ENCODE measurements around the gene ITPR1. TPM values are rescaled to one million over a fixed set of nuclear protein-coding genes. Genes with fewer than 3 reads are reported as not detected.

The ITPR1 gene
- total and polyA plus RNA-seq, 2 experiments from 2014 or later, result 1.4 to 2.5 TPM

DNA sequence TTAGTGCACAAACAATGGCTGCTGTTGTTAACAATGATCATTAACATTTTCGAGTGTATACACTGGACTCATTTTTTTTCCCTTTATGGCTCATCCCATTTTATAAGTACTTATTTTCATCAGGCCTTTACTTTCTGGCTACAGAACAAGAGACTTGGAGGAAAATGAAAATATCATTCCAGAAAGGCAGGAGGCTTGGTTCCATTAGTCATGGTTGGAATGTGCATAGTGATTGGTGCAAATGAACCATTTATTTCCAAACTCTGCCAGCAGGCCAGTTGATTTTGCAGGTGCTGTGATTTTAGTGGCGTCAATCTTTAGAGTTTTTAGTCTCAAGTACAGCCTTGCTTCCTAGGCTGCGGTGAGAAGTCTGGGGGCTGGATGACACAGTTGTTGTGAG is 151.8 kb downstream of the ITPR1 start:
- Histone ChIP-seq H3K9me3 (ENCODE audit: low read depth) (no peaks in the 10 kb centered on the region), H3K4me1 (ENCODE audit: insufficient read depth) (no peaks in the 10 kb centered on the region), H3K4me2 (ENCODE audit: unreplicated experiment) (no peak overlapping the region), H3K27ac (no peak overlapping the region), H3K4me3 (no peak overlapping the region), H3K9ac (no peak overlapping the region), H3K9me2 (ENCODE audit: insufficient read depth) (no peaks in the 10 kb centered on the region), H3K79me2 (ENCODE audit: insufficient read depth) (no peaks in the 10 kb centered on the region), H3K36me3 (ENCODE audit: low read depth) (no peaks in the 10 kb centered on the region), H3F3A (ENCODE audit: insufficient read depth) (no peaks in the 10 kb centered on the region), H2AFZ (no peak overlapping the region), H3K27me3 (replicated peaks; ENCODE audit: insufficient read depth) (no peaks in the 10 kb centered on the region), H4K20me1 (ENCODE audit: insufficient read depth) (no peaks in the 10 kb centered on the region)
- TF ChIP-seq EZH2 (IDR thresholded peaks at IDR 0.05; ENCODE audit: insufficient read depth, poor library complexity, severe bottlenecking), result no peak
- no peak for TF ChIP-seq EZH2phosphoT487 (IDR thresholded peaks at IDR 0.05; ENCODE audit: insufficient read depth, low read depth)
- peak; percentile 10 for DNase-seq
- in situ Hi-C loops (cut with MboI), result loop anchor here (5.0 kb wide), 1 partner anchor 293 kb away; no protein-coding TSS in a partner anchor
- WGBS, 2 experiments (ENCODE audit: low coverage in 1 of 2, low lambda C conversion rate in 2 of 2, missing lambda C conversion rate in 2 of 2), result 89 to 93% methylated on average over 3 of the region's 3 CpGs

- TF ChIP-seq EZH2phosphoT487 (IDR thresholded peaks at IDR 0.05; ENCODE audit: insufficient read depth, low read depth) (no peak), EZH2 (IDR thresholded peaks at IDR 0.05; ENCODE audit: insufficient read depth, poor library complexity, severe bottlenecking) (no peak)
- no peaks in the 10 kb centered on the region for H3K79me2 ChIP-seq (ENCODE audit: insufficient read depth)
- no peak overlapping the region for H3K27ac ChIP-seq
- no peaks in the 10 kb centered on the region for H3K27me3 ChIP-seq (replicated peaks; ENCODE audit: insufficient read depth)
- H4K20me1 ChIP-seq (ENCODE audit: insufficient read depth), result no peaks in the 10 kb centered on the region
- H3K4me1 ChIP-seq (ENCODE audit: insufficient read depth), result no peaks in the 10 kb centered on the region
- H3K9me2 ChIP-seq (ENCODE audit: insufficient read depth), result no peaks in the 10 kb centered on the region
- no peaks in the 10 kb centered on the region for H3K9me3 ChIP-seq (ENCODE audit: low read depth)
- no peak overlapping the region for H3K9ac ChIP-seq
- 85% methylated on average over 6 of the region's 6 CpGs for WGBS, 2 experiments (ENCODE audit: low coverage in 1 of 2, low lambda C conversion rate in 2 of 2, missing lambda C conversion rate in 2 of 2)
- no peak overlapping the region for H3K4me2 ChIP-seq (ENCODE audit: unreplicated experiment)
- H3K36me3 ChIP-seq (ENCODE audit: low read depth), result no peaks in the 10 kb centered on the region
- no peak overlapping the region for H3K4me3 ChIP-seq
- no peak overlapping the region for H2AFZ ChIP-seq
- in situ Hi-C loops (cut with MboI), result no loop called here
- no peak for DNase-seq
- no peaks in the 10 kb centered on the region for H3F3A ChIP-seq (ENCODE audit: insufficient read depth)
These were observed 152.3 kb downstream of the ITPR1 start for GRCh38 chr3:4645468-4645867.

DNA sequence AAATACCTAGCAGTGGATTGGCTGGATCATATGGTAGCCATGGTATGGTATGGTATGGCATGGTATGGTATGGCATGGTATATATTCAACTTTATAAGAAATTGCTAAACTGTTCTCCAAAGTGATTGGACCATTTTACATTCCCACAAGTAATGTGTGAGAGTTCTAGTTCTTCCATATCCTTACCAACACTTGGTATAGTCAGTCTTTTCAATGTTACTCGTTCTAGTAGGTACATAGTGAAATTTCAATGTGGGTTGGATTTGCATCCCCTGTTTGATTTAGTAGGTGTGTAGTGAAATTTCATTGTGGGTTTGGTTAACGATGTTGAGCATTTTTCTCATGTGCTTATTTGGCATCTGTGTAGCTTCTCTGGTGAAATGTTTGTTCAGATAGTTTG is 154.3 kb downstream of the ITPR1 start:
- Histone ChIP-seq H3F3A (ENCODE audit: insufficient read depth) (no peaks in the 10 kb centered on the region), H3K4me2 (ENCODE audit: unreplicated experiment) (no peak overlapping the region), H3K36me3 (ENCODE audit: low read depth) (no peaks in the 10 kb centered on the region), H4K20me1 (ENCODE audit: insufficient read depth) (no peaks in the 10 kb centered on the region), H3K79me2 (ENCODE audit: insufficient read depth) (no peaks in the 10 kb centered on the region), H2AFZ (no peak overlapping the region), H3K9me3 (ENCODE audit: low read depth) (no peaks in the 10 kb centered on the region), H3K9me2 (ENCODE audit: insufficient read depth) (no peaks in the 10 kb centered on the region), H3K4me3 (no peak overlapping the region), H3K9ac (no peak overlapping the region), H3K27ac (no peak overlapping the region), H3K27me3 (replicated peaks; ENCODE audit: insufficient read depth) (no peaks in the 10 kb centered on the region), H3K4me1 (ENCODE audit: insufficient read depth) (no peaks in the 10 kb centered on the region)
- TF ChIP-seq EZH2phosphoT487 (IDR thresholded peaks at IDR 0.05; ENCODE audit: insufficient read depth, low read depth) (no peak), EZH2 (IDR thresholded peaks at IDR 0.05; ENCODE audit: insufficient read depth, poor library complexity, severe bottlenecking) (no peak)
- DNase-seq, result no peak
- 73 to 79% methylated on average over 2 of the region's 2 CpGs for WGBS, 2 experiments (ENCODE audit: low coverage in 1 of 2, low lambda C conversion rate in 2 of 2, missing lambda C conversion rate in 2 of 2)
- in situ Hi-C loops (cut with MboI), result no loop called here

DNA sequence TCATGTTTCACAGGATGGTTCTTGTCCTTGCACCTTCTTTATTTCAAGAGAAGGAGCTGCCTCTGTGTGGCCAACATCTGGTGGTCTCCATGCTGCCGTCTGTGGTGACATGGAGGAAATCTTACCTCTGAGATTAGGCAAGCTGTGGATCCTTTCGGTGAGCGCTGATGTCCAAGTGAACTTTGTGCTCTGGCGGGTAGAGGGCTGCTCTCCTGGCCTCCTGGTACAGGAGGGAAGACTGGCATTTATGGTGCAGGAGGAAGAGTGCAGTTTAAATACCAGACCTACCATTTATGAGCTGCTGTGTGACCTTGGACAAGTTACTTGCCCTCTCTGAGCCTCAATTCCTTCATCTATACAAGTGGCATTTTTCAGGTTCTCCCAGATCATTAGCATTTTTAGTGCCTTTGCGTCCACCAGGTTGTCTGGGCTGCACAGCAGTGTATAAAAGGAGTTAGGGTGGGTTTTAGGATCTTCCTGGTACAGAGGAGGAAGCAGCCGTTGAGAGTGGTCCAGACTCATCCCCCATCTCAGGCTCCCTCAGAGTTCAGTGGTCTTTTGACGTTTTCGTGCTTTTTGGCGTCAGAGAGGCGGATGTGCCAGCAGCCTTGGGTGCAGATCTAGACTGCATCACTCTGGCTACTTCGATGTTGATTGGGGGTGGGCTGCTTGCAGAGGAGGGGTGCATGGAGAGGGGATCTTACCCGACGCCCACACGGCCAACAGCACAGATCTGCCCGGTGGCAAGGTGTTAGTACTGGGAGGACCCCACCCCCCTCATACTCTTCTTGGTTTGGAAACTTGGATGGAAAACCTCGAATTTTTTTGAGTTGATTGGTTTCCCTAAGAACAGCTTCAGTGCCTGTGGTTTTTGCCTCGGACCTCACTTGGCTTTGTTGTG is 162.2 kb downstream of the ITPR1 start:
- Histone ChIP-seq H4K20me1 (ENCODE audit: insufficient read depth) (no peaks in the 10 kb centered on the region), H3K4me1 (ENCODE audit: insufficient read depth) (peaks cover 3% of the 10 kb centered on the region; the same call in 1 of the 2 replicates), H3K4me2 (ENCODE audit: unreplicated experiment) (no peak overlapping the region), H2AFZ (no peak overlapping the region; the same call in 1 of the 2 replicates), H3K27me3 (replicated peaks; ENCODE audit: insufficient read depth) (no peaks in the 10 kb centered on the region), H3K9me3 (ENCODE audit: low read depth) (no peaks in the 10 kb centered on the region), H3K79me2 (ENCODE audit: insufficient read depth) (no peaks in the 10 kb centered on the region), H3K9me2 (ENCODE audit: insufficient read depth) (no peaks in the 10 kb centered on the region), H3K9ac (no peak overlapping the region), H3K27ac (no peak overlapping the region), H3K4me3 (no peak overlapping the region), H3F3A (ENCODE audit: insufficient read depth) (no peaks in the 10 kb centered on the region), H3K36me3 (ENCODE audit: low read depth) (no peaks in the 10 kb centered on the region)
- in situ Hi-C loops (cut with MboI), result no loop called here
- DNase-seq, result no peak
- 37 to 39% methylated on average over 17 of the region's 17 CpGs for WGBS, 2 experiments (ENCODE audit: low coverage in 1 of 2, low lambda C conversion rate in 2 of 2, missing lambda C conversion rate in 2 of 2)
- TF ChIP-seq EZH2phosphoT487 (IDR thresholded peaks at IDR 0.05; ENCODE audit: insufficient read depth, low read depth), result no peak
- TF ChIP-seq EZH2 (IDR thresholded peaks at IDR 0.05; ENCODE audit: insufficient read depth, poor library complexity, severe bottlenecking), result no peak
